Measurements from ENCODE around the gene SRSF5. TPM values are rescaled to one million over a fixed set of nuclear protein-coding genes. Genes with fewer than 3 reads are reported as not detected.
A peak's percentile ranks its signal among the peaks of the same experiment; 100 is the strongest.

The SRSF5 gene
- total and polyA plus RNA-seq, 2 of the 13 experiments (the other 11 are each of a cell fraction or from before 2014, with no cell fraction given), result 189 to 277 TPM

GRCh38 chr14:69792887-69793421 lies 26.0 kb downstream of the SRSF5 start:
- ChIA-PET CTCF (ENCODE audit: low intra/inter-chr PET ratio, low total read pairs) (no interaction called here), POLR2A (interaction anchor here (0.6 to 2.1 kb wide), 7 partner anchors 9 to 95 kb away, joined by 3 to 6 read pairs (median 4); partner anchors contain the start of gene SRSF5)
- Histone ChIP-seq H3K4me3 (replicated peaks in 1 of 3; ENCODE audit: insufficient read depth in 1 of 3, low read depth in 2 of 3, low read length in 3 of 3) (no peak overlapping the region), H3K79me2 (ENCODE audit: insufficient read depth, low read length) (no peaks in the 10 kb centered on the region), H3K4me1 (ENCODE audit: insufficient read depth, low read length) (peaks cover 67% of the 10 kb centered on the region), H3K36me3 (replicated peaks in 1 of 2; ENCODE audit: control insufficient read depth in 1 of 2, insufficient read depth in 2 of 2, low read length in 2 of 2) (no peaks in the 10 kb centered on the region), H4K20me1 (ENCODE audit: insufficient read depth, low read length) (no peaks in the 10 kb centered on the region), H3K9ac (ENCODE audit: insufficient read depth, low read depth, low read length) (no peak overlapping the region), H3K27me3 (ENCODE audit: control insufficient read depth in 1 of 2, insufficient read depth in 2 of 2, low read length in 2 of 2) (no peaks in the 10 kb centered on the region), H3K9me3 (ENCODE audit: low read length) (no peaks in the 10 kb centered on the region), H3K27ac (ENCODE audit: extremely low read length, insufficient read depth, low read length) (peak overlapping the region; percentile 73), H3K4me2 (ENCODE audit: low read depth, low read length) (peak overlapping the region; percentile 30; the same call in 1 of the 2 replicates), H2AFZ (ENCODE audit: low read length) (no peak overlapping the region)
- WGBS (ENCODE audit: low lambda C conversion rate), result 52% methylated on average over 7 of the region's 7 CpGs
- peak; percentile 98 for FAIRE-seq
- no TSS peak for BruUV-seq (replicated peaks)
- peak; percentile 93 for ATAC-seq
- intact Hi-C loops (cut with micrococcal nuclease; ENCODE audit: unreplicated experiment) (no loop called here), in situ Hi-C loops (cut with HindIII; ENCODE audit: extremely low pct_ligation_motif_present, low pct_unique_long_range_greater_than_20kb) (no loop called here)
- DNase-seq (ENCODE audit: low spot score), result peak; percentile 90
- TF ChIP-seq ZNF3 (CRISPR knock-in tag; IDR thresholded peaks at IDR 0.05), result no peak
- no peak for TF ChIP-seq BCLAF1 (IDR thresholded peaks at IDR 0.05)
- no peak for TF ChIP-seq ATF7 (IDR thresholded peaks at IDR 0.05)
- TF ChIP-seq ATF7 (CRISPR knock-in tag; IDR thresholded peaks at IDR 0.05), result no peak
- TF ChIP-seq SRSF4 (IDR thresholded peaks at IDR 0.05; ENCODE audit: low read depth, low read length, poor library complexity, severe bottlenecking), result no peak
- no peak for TF ChIP-seq HNF1A (IDR thresholded peaks at IDR 0.05; ENCODE audit: low read depth)
- no peak for TF ChIP-seq HNF1A (CRISPR knock-in tag; IDR thresholded peaks at IDR 0.05; ENCODE audit: borderline replicate concordance)
- no peak for TF ChIP-seq NBN (conservative IDR thresholded peaks at IDR 0.05)
- TF ChIP-seq ZBTB7B (CRISPR knock-in tag; IDR thresholded peaks at IDR 0.05), result peak; percentile 56; the same call in 1 of the 2 replicates
- no peak for TF ChIP-seq ZNF24 (IDR thresholded peaks at IDR 0.05)
- peak; percentile 69; the same call in 1 of the 2 replicates for TF ChIP-seq ZNF580 (CRISPR knock-in tag; IDR thresholded peaks at IDR 0.05; ENCODE audit: borderline replicate concordance, low read depth)
- TF ChIP-seq ZNF839 (CRISPR knock-in tag; IDR thresholded peaks at IDR 0.05; ENCODE audit: borderline replicate concordance), result no peak
- TF ChIP-seq KDM5A (IDR thresholded peaks at IDR 0.05; ENCODE audit: borderline replicate concordance, low read length), result no peak
- TF ChIP-seq FOXP4 (CRISPR knock-in tag; IDR thresholded peaks at IDR 0.05), result peak; percentile 60; the same call in 1 of the 2 replicates
- no peak for TF ChIP-seq SP1 (IDR thresholded peaks at IDR 0.05)
- TF ChIP-seq SP1 (CRISPR knock-in tag; IDR thresholded peaks at IDR 0.05), result peak; percentile 24; the same call in 1 of the 2 replicates
- TF ChIP-seq ZSCAN29 (CRISPR knock-in tag; conservative IDR thresholded peaks at IDR 0.05), result no peak

Data from HepG2 (cell line).